GM19193 (cell line): ENCODE data around the gene NLRP5.
A peak's percentile ranks its signal among the peaks of the same experiment; 100 is the strongest.

Experiments
- POLR2A ChIP-seq: IDR thresholded peaks from 4 replicates; pipeline ENCODE4 v1.6.1; 2011; ENCODE audit not compliant: insufficient read depth, insufficient read length; ENCODE audit errors: extremely low read depth

Gene NLRP5

GRCh38 chr19:56066152-56067023 lies 79.8 kb downstream of the NLRP5 start:
- TF ChIP-seq POLR2A: no peak

- TF ChIP-seq POLR2A: no peak
Measured at GRCh38 chr19:56069642-56070041, 83.1 kb downstream of the NLRP5 start.

- TF ChIP-seq POLR2A: no peak
Measured at GRCh38 chr19:56071151-56071550, 84.6 kb downstream of the NLRP5 start.

GRCh38 chr19:56076498-56076897 lies 89.9 kb downstream of the NLRP5 start:
- no peak for TF ChIP-seq POLR2A

- TF ChIP-seq POLR2A: no peak
Measured at GRCh38 chr19:56079609-56080008, 93.0 kb downstream of the NLRP5 start.

GRCh38 chr19:56080669-56081401 lies 94.3 kb downstream of the NLRP5 start:
- TF ChIP-seq POLR2A: peak; percentile 34

- no peak for TF ChIP-seq POLR2A
Measured at GRCh38 chr19:56083668-56084067, 97.1 kb downstream of the NLRP5 start.

- TF ChIP-seq POLR2A: no peak
Measured at GRCh38 chr19:56084835-56085536, 98.4 kb downstream of the NLRP5 start.

- no peak for TF ChIP-seq POLR2A
Measured at GRCh38 chr19:56085571-56086275, 99.1 kb downstream of the NLRP5 start.

- no peak for TF ChIP-seq POLR2A
Measured at GRCh38 chr19:56086671-56087430, 100.3 kb downstream of the NLRP5 start.

GRCh38 chr19:56087647-56088496 lies 101.3 kb downstream of the NLRP5 start:
- no peak for TF ChIP-seq POLR2A

- TF ChIP-seq POLR2A: no peak
Measured at GRCh38 chr19:56088497-56089215, 102.1 kb downstream of the NLRP5 start.
